Measurements from ENCODE around the gene CCDC201.

Gene CCDC201

GRCh38 chr7:45872116-45873034 is 507 bp downstream of the CCDC201 start:
- Histone ChIP-seq H3K27ac (no peak overlapping the region), H3K9me3 (ENCODE audit: control insufficient read depth, low read length) (no peaks in the 10 kb centered on the region), H3K79me2 (no peaks in the 10 kb centered on the region), H3K4me1 (no peaks in the 10 kb centered on the region), H2AFZ (no peak overlapping the region), H3K9ac (no peak overlapping the region), H3K4me2 (ENCODE audit: low read length) (no peak overlapping the region), H3K36me3 (ENCODE audit: control insufficient read depth, insufficient read depth, low read length) (no peaks in the 10 kb centered on the region), H3K27me3 (ENCODE audit: control insufficient read depth, insufficient read depth, low read length) (no peaks in the 10 kb centered on the region), H3K4me3 (ENCODE audit: low read depth, low read length) (no peak overlapping the region)
- no peak for TF ChIP-seq CTCF (IDR thresholded peaks at IDR 0.05)

GRCh38 chr7:45869426-45869825 is 3.5 kb downstream of the CCDC201 start:
- Histone ChIP-seq H3K9me3 (ENCODE audit: control insufficient read depth, low read length) (no peaks in the 10 kb centered on the region), H3K27ac (no peak overlapping the region), H2AFZ (no peak overlapping the region), H3K4me1 (no peaks in the 10 kb centered on the region), H3K4me3 (ENCODE audit: low read depth, low read length) (no peak overlapping the region), H3K4me2 (ENCODE audit: low read length) (no peak overlapping the region), H3K36me3 (ENCODE audit: control insufficient read depth, insufficient read depth, low read length) (no peaks in the 10 kb centered on the region), H3K79me2 (no peaks in the 10 kb centered on the region), H3K27me3 (ENCODE audit: control insufficient read depth, insufficient read depth, low read length) (no peaks in the 10 kb centered on the region), H3K9ac (no peak overlapping the region)
- no peak for TF ChIP-seq CTCF (IDR thresholded peaks at IDR 0.05)

- H3K9ac ChIP-seq: no peak overlapping the region
- no peak for TF ChIP-seq CTCF (IDR thresholded peaks at IDR 0.05)
- no peaks in the 10 kb centered on the region for H3K36me3 ChIP-seq (ENCODE audit: control insufficient read depth, insufficient read depth, low read length)
- no peak overlapping the region for H3K4me2 ChIP-seq (ENCODE audit: low read length)
- H3K4me3 ChIP-seq (ENCODE audit: low read depth, low read length): no peak overlapping the region
- H3K4me1 ChIP-seq: no peaks in the 10 kb centered on the region
- no peak overlapping the region for H3K27ac ChIP-seq
- no peaks in the 10 kb centered on the region for H3K9me3 ChIP-seq (ENCODE audit: control insufficient read depth, low read length)
- no peaks in the 10 kb centered on the region for H3K27me3 ChIP-seq (ENCODE audit: control insufficient read depth, insufficient read depth, low read length)
- H3K79me2 ChIP-seq: no peaks in the 10 kb centered on the region
- no peak overlapping the region for H2AFZ ChIP-seq
Measured at GRCh38 chr7:45867471-45867870, 5.4 kb downstream of the CCDC201 start.

GRCh38 chr7:45865594-45866410 is 7.1 kb downstream of the CCDC201 start:
- no peaks in the 10 kb centered on the region for H3K79me2 ChIP-seq
- no peaks in the 10 kb centered on the region for H3K27me3 ChIP-seq (ENCODE audit: control insufficient read depth, insufficient read depth, low read length)
- H3K27ac ChIP-seq: no peak overlapping the region
- H3K9ac ChIP-seq: no peak overlapping the region
- TF ChIP-seq CTCF (IDR thresholded peaks at IDR 0.05): no peak
- H3K4me2 ChIP-seq (ENCODE audit: low read length): no peak overlapping the region
- no peak overlapping the region for H3K4me3 ChIP-seq (ENCODE audit: low read depth, low read length)
- no peak overlapping the region for H2AFZ ChIP-seq
- H3K9me3 ChIP-seq (ENCODE audit: control insufficient read depth, low read length): no peaks in the 10 kb centered on the region
- H3K36me3 ChIP-seq (ENCODE audit: control insufficient read depth, insufficient read depth, low read length): no peaks in the 10 kb centered on the region
- no peaks in the 10 kb centered on the region for H3K4me1 ChIP-seq
